ENCODE data around the gene C1QBP. TPM values are rescaled to one million over a fixed set of nuclear protein-coding genes. Genes with fewer than 3 reads are reported as not detected.

The C1QBP gene
- total and polyA plus RNA-seq, 2 of the 8 experiments (the other 6 are each of a cell fraction or from before 2014, with no cell fraction given): 355 to 454 TPM

GRCh38 chr17:5422505-5422904, 16.4 kb downstream of the C1QBP start:
- no peak overlapping the region for H3K4me2 ChIP-seq (ENCODE audit: insufficient read depth in 1 of 2, low read depth in 2 of 2, low read length in 2 of 2)
- FAIRE-seq (no peak), DNase-seq (ENCODE audit: low read depth in 1 of 2, low spot score in 2 of 2) (no peak)
- H2BK20ac ChIP-seq (ENCODE audit: low read length): no peak overlapping the region
- no peak overlapping the region for H4K8ac ChIP-seq (ENCODE audit: extremely low read depth, insufficient read depth, low read length)
- no peak overlapping the region for H3K27ac ChIP-seq (ENCODE audit: low read depth, low read length)
- no peak overlapping the region for H2AFZ ChIP-seq (ENCODE audit: low read length)
- POLR2A ChIA-PET (ENCODE audit: partially characterized antibody): interaction anchor here (0.5 to 13.1 kb wide), 4 partner anchors 19 to 81 kb away, joined by 3 to 228 read pairs (median 4); partner anchors contain the start of gene C1QBP
- no peak overlapping the region for H3K14ac ChIP-seq (ENCODE audit: insufficient read length)
- H3K79me1 ChIP-seq (ENCODE audit: low read depth, low read length): peaks cover 9% of the 10 kb centered on the region; the same call in 1 of the 2 replicates
- no peak overlapping the region for H3K18ac ChIP-seq (ENCODE audit: extremely low read depth, low read length)
- H2BK12ac ChIP-seq (ENCODE audit: low read depth, low read length): no peak overlapping the region
- H4K5ac ChIP-seq (ENCODE audit: insufficient read length, low read depth, low read length): no peak overlapping the region
- H2BK120ac ChIP-seq (replicated peaks; ENCODE audit: low read depth, low read length): no peak overlapping the region
- H3K23me2 ChIP-seq (ENCODE audit: low read depth, low read length): peaks cover 5% of the 10 kb centered on the region
- H3K36me3 ChIP-seq (ENCODE audit: control insufficient read depth in 2 of 4, insufficient read depth in 4 of 4, low read length in 3 of 4): peaks cover 25 to 59% (median 48%) of the 10 kb centered on the region in 4 experiments
- no peaks in the 10 kb centered on the region for H3K27me3 ChIP-seq (replicated peaks in 1 of 4; ENCODE audit: control insufficient read depth in 3 of 4, extremely low read depth in 1 of 4, insufficient read depth in 3 of 4, low read length in 3 of 4)
- peaks cover 0 to 4% (median 2%) of the 10 kb centered on the region in 4 experiments; a peak in 3 of 7 replicates for H3K4me1 ChIP-seq (replicated peaks in 1 of 4; ENCODE audit: control insufficient read depth in 3 of 4, insufficient read depth in 4 of 4, low read length in 3 of 4)
- H2BK5ac ChIP-seq (ENCODE audit: low read depth, low read length): no peak overlapping the region
- no peak overlapping the region for H3K9ac ChIP-seq (replicated peaks in 1 of 4; ENCODE audit: extremely low read depth in 1 of 4, low read depth in 3 of 4, low read length in 3 of 4)
- peaks cover 20 to 49% of the 10 kb centered on the region in 2 experiments for H3K79me2 ChIP-seq (ENCODE audit: control insufficient read depth in 1 of 2, insufficient read depth in 2 of 2, low read length in 2 of 2)
- H3K4ac ChIP-seq (replicated peaks; ENCODE audit: insufficient read length, low read depth, low read length): no peak overlapping the region
- no peaks in the 10 kb centered on the region for H3K9me3 ChIP-seq (ENCODE audit: insufficient read depth in 2 of 2, low read depth in 1 of 2, low read length in 1 of 2)
- WGBS, 2 experiments (ENCODE audit: extremely low coverage in 1 of 2, insufficient coverage in 1 of 2, insufficient read length in 1 of 2, insufficient replicate concordance in 2 of 2, low coverage in 1 of 2, low lambda C conversion rate in 2 of 2, missing lambda C conversion rate in 1 of 2): 97% methylated on average over 2 of the region's 2 CpGs; no CpG with 5 or more reads in 1 of the 2 experiments
- H4K20me1 ChIP-seq (replicated peaks in 1 of 2; ENCODE audit: control insufficient read depth in 1 of 2, insufficient read depth in 2 of 2, low read length in 2 of 2): peaks cover 3 to 4% of the 10 kb centered on the region in 2 experiments
- no peak overlapping the region for H2BK15ac ChIP-seq (ENCODE audit: low read length)
- no peak overlapping the region for H3K4me3 ChIP-seq (ENCODE audit: extremely low read depth in 1 of 4, insufficient read depth in 2 of 4, low read depth in 3 of 4, low read length in 4 of 4)
- no peak overlapping the region for H4K91ac ChIP-seq (replicated peaks; ENCODE audit: insufficient read length, low read length)
- H3K56ac ChIP-seq (replicated peaks; ENCODE audit: insufficient read length, low read depth, low read length): no peak overlapping the region
- CTCF ChIA-PET (ENCODE audit: partially characterized antibody): interaction anchor here (0.9 to 3.4 kb wide), 2 partner anchors 8 to 17 kb away, joined by 3 to 13 read pairs; partner anchors contain the start of gene C1QBP
- no peak overlapping the region for H2AK5ac ChIP-seq (ENCODE audit: low read depth, low read length)
- H3K23ac ChIP-seq (ENCODE audit: insufficient read length): no peak overlapping the region
- TF ChIP-seq CEBPB (IDR thresholded peaks at IDR 0.05; ENCODE audit: low read depth, low read length) (no peak), POLR2AphosphoS5 (IDR thresholded peaks at IDR 0.05; ENCODE audit: low read depth, low read length) (no peak), BRCA1 (IDR thresholded peaks at IDR 0.05; ENCODE audit: low read depth, low read length) (no peak), SP2 (IDR thresholded peaks at IDR 0.05; ENCODE audit: low read length) (no peak), ATF2 (IDR thresholded peaks at IDR 0.05; ENCODE audit: low read length) (no peak), EZH2 (IDR thresholded peaks at IDR 0.05; ENCODE audit: low read depth, low read length, severe bottlenecking) (no peak), EGR1 (IDR thresholded peaks at IDR 0.05; ENCODE audit: borderline replicate concordance, low read depth, low read length) (no peak), HDAC6 (IDR thresholded peaks at IDR 0.05; ENCODE audit: low read depth, low read length) (no peak), CTCF (IDR thresholded peaks at IDR 0.05; ENCODE audit: control extremely low read depth in 1 of 3, insufficient read depth in 1 of 3, low read depth in 1 of 3, low read length in 3 of 3) (no peak), CHD1 (IDR thresholded peaks at IDR 0.05; ENCODE audit: low read depth, low read length) (no peak)

All from H1 (cell line).